SU-DHL-6 (cell line): ENCODE results near the gene FAM47E.
"Not testable (repeated sequence)": the region's sequence is repeated elsewhere in the genome, so short reads cannot be mapped to it uniquely, and the experiment has no call there.

Experiments
- H2AFZ ChIP-seq: fragments of 200-600 bp; sonication (generic); 2 replicates; pipeline ENCODE4 v1.6.1; 2014; ENCODE audit warnings: low read depth, mild to moderate bottlenecking, moderate library complexity, mixed read lengths, antibody characterized with exemption, low read length; ENCODE audit not compliant: severe bottlenecking
- H3F3A ChIP-seq: fragments of 200-600 bp; shearing (Covaris generic); 2 replicates; pipeline ENCODE4 v1.6.0; 2016; ENCODE audit warnings: antibody characterized with exemption, mild to moderate bottlenecking; ENCODE audit not compliant: insufficient read depth
- H3K27ac ChIP-seq: fragments of 200-600 bp; sonication (generic); 2 replicates; pipeline ENCODE4 v1.5.1; 2016; ENCODE audit warnings: low read depth, mild to moderate bottlenecking, low read length, moderate library complexity, mixed read lengths
- H3K27me3 ChIP-seq: fragments of 200-600 bp; sonication (generic), shearing (Covaris generic); 2 replicates; pipeline ENCODE4 v1.6.0; 2014; ENCODE audit warnings: mild to moderate bottlenecking, low read length
- H3K36me3 ChIP-seq: fragments of 200-600 bp; sonication (generic); 2 replicates; pipeline ENCODE4 v1.6.1; 2014; ENCODE audit warnings: mild to moderate bottlenecking, low read length, mixed read lengths
- H3K4me2 ChIP-seq: fragments of 300-600, 200-600 bp; shearing (Covaris generic), sonication (generic); 2 replicates; pipeline ENCODE4 v1.6.0; 2014; ENCODE audit warnings: low read length, low read depth, mild to moderate bottlenecking; ENCODE audit not compliant: poor library complexity, severe bottlenecking
- H3K4me3 ChIP-seq: fragments of 200-600 bp; sonication (generic); 2 replicates; pipeline ENCODE4 v1.5.1; 2014; ENCODE audit warnings: antibody characterized with exemption, low read length, mild to moderate bottlenecking, mixed read lengths; ENCODE audit not compliant: insufficient read depth, poor library complexity, severe bottlenecking
- H3K79me2 ChIP-seq: fragments of 200-600 bp; sonication (generic); 2 replicates; pipeline ENCODE4 v1.6.1; 2014; ENCODE audit warnings: mild to moderate bottlenecking, low read length, moderate library complexity; ENCODE audit not compliant: insufficient read depth
- H3K9ac ChIP-seq: fragments of 200-600 bp; sonication (generic); 2 replicates; pipeline ENCODE4 v1.7.0; 2014; ENCODE audit warnings: mild to moderate bottlenecking, low read length
- H3K9me2 ChIP-seq: fragments of 200-600 bp; sonication (generic); replicated peaks from 2 replicates; pipeline ENCODE4 v1.6.1; 2014; ENCODE audit warnings: low read length; ENCODE audit not compliant: insufficient read depth
- H3K9me3 ChIP-seq: fragments of 200-600 bp; sonication (generic); 2 replicates; pipeline ENCODE4 v1.6.1; 2014; ENCODE audit warnings: low read length, mixed read lengths; ENCODE audit not compliant: insufficient read depth
- H4K20me1 ChIP-seq: fragments of 200-600 bp; sonication (generic); 2 replicates; pipeline ENCODE4 v1.6.1; 2014; ENCODE audit warnings: low read depth, mild to moderate bottlenecking, antibody characterized with exemption, low read length, moderate library complexity, mixed read lengths
- EZH2phosphoT487 ChIP-seq: fragments of 200-600 bp; sonication (generic), shearing (Covaris generic); conservative IDR thresholded peaks from 2 replicates; pipeline ENCODE4 v1.6.1; 2018; ENCODE audit warnings: mild to moderate bottlenecking, antibody characterized with exemption, low read length, moderate library complexity, mixed read lengths
- TF ChIP-seq, protein P1 (sequence below): fragments of 200-600 bp; sonication (generic); IDR thresholded peaks from one replicate; pipeline ENCODE4 v1.5.1; 2017; ENCODE audit warnings: antibody characterized with exemption, mild to moderate bottlenecking, low read length, moderate library complexity; ENCODE audit not compliant: insufficient read depth, poor library complexity, severe bottlenecking

The FAM47E gene

GRCh38 chr4:76280488-76281441 is 29.2 kb downstream of the FAM47E start:
- no peak for TF ChIP-seq EZH2phosphoT487
- TF ChIP-seq, protein P1, sequence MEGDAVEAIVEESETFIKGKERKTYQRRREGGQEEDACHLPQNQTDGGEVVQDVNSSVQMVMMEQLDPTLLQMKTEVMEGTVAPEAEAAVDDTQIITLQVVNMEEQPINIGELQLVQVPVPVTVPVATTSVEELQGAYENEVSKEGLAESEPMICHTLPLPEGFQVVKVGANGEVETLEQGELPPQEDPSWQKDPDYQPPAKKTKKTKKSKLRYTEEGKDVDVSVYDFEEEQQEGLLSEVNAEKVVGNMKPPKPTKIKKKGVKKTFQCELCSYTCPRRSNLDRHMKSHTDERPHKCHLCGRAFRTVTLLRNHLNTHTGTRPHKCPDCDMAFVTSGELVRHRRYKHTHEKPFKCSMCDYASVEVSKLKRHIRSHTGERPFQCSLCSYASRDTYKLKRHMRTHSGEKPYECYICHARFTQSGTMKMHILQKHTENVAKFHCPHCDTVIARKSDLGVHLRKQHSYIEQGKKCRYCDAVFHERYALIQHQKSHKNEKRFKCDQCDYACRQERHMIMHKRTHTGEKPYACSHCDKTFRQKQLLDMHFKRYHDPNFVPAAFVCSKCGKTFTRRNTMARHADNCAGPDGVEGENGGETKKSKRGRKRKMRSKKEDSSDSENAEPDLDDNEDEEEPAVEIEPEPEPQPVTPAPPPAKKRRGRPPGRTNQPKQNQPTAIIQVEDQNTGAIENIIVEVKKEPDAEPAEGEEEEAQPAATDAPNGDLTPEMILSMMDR: no peak

GRCh38 chr4:76281594-76281993 is 30.1 kb downstream of the FAM47E start:
- not testable (repeated sequence) for H4K20me1 ChIP-seq, H3K9ac ChIP-seq, H3K4me3 ChIP-seq, H3K27me3 ChIP-seq, H3K27ac ChIP-seq, H3K79me2 ChIP-seq, H3F3A ChIP-seq, H3K36me3 ChIP-seq, H3K9me3 ChIP-seq, H2AFZ ChIP-seq, H3K4me2 ChIP-seq, H3K9me2 ChIP-seq

More at GRCh38 chr4:76280488-76281441, 29.2 kb downstream of the FAM47E start:
- Histone ChIP-seq H3K27me3 (no peaks in the 10 kb centered on the region), H3K9me3 (no peaks in the 10 kb centered on the region), H3K27ac (no peak overlapping the region), H4K20me1 (no peaks in the 10 kb centered on the region), H3K4me3 (no peak overlapping the region), H3F3A (no peaks in the 10 kb centered on the region), H3K9ac (no peak overlapping the region), H3K36me3 (no peaks in the 10 kb centered on the region), H3K9me2 (no peaks in the 10 kb centered on the region), H3K4me2 (no peak overlapping the region), H3K79me2 (no peaks in the 10 kb centered on the region), H2AFZ (no peak overlapping the region)

DNA sequence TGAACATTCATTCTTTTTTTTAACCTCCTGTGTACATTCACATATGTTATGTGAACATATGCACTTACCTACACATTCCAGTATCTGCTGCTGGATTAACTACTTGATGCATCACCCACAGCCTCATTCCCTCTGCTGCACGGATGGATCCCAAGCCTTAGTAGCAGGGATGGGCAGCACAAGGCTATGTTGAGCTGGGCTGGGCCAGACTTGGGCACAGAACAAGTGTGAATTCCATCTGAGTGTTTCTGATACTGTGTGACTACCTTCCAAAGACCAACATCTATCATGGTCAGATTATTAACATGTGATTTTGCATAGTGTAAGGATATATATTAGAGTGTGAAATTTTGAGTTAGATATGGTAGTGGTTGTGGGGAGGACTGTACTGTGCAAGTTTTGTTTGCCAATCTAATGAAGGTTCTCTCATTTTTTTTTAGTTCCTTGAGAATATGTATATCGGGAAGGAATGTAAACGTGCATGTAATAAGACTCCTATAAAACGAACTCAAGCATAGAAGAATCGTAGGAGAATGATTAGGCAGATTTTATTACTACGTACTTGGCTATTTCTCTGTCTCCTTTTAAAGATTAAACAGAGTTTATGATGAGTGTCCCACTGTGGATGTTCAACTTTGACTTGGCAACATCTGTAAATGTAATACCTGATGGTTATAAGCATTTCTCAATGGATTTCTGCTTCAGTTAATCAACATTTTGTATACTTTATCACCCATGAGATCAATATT is 31.6 kb downstream of the FAM47E start:
- no peaks in the 10 kb centered on the region for H3K9me2 ChIP-seq
- no peaks in the 10 kb centered on the region for H3K79me2 ChIP-seq
- no peaks in the 10 kb centered on the region for H3F3A ChIP-seq
- H3K4me3 ChIP-seq: no peak overlapping the region
- no peak overlapping the region for H3K4me2 ChIP-seq
- TF ChIP-seq EZH2phosphoT487: no peak
- TF ChIP-seq, protein P1: no peak
- no peak overlapping the region for H3K9ac ChIP-seq
- H2AFZ ChIP-seq: no peak overlapping the region
- no peaks in the 10 kb centered on the region for H3K9me3 ChIP-seq
- H3K27me3 ChIP-seq: no peaks in the 10 kb centered on the region
- H3K36me3 ChIP-seq: no peaks in the 10 kb centered on the region
- no peaks in the 10 kb centered on the region for H4K20me1 ChIP-seq
- H3K27ac ChIP-seq: no peak overlapping the region
